Measurements from ENCODE around the gene YY2. TPM values are rescaled to one million over a fixed set of nuclear protein-coding genes. Genes with fewer than 3 reads are reported as not detected.

Gene YY2
- 1.6 TPM for total RNA-seq (ENCODE audit: unreplicated experiment)
- long read RNA-seq: 0 reads

DNA sequence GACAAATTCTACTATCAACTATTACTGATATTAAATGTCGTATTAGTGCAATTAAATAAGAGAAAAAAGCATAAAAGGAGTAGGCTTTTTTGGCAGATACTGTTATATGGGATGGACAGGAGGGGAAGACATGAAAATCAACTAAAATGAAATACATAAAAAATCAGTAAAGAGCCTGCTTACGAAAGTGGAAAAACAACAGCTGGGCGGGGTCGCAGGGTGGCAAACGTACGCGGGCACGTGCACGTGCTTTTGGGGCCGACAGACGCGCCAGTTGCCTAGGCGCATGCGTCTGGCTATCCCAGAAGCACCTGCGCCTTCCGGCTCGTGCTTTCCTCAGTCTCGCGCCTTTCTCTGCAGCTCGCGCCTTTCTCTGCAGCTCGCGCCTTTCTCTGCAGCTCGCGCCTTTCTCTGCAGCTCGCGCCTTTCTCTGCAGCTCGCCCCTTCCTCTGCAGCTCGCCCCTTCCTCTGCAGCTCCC lies at the start of gene YY2:
YY2 (plus strand) TSS at position 51 of the 479 bp plus-strand sequence. CDS start 498 bp downstream, outside the sequence.
- Mint-ChIP-seq H3K27me3 (ENCODE audit: unreplicated experiment) (peaks cover 2% of the 10 kb centered on the region), H3K27ac (ENCODE audit: unreplicated experiment) (no peak within 1 kb of the TSS), H3K4me3 (ENCODE audit: unreplicated experiment) (no peak within 1 kb of the TSS), H3K9me3 (ENCODE audit: unreplicated experiment) (no peaks in the 10 kb centered on the region), H3K4me1 (ENCODE audit: unreplicated experiment) (no peaks in the 10 kb centered on the region), H3K36me3 (ENCODE audit: low read depth, unreplicated experiment) (peaks cover 10% of the 10 kb centered on the region)
- no peak for TF ChIP-seq CTCF (IDR thresholded peaks at IDR 0.05; ENCODE audit: unreplicated experiment)
- no peak for DNase-seq (ENCODE audit: low spot score)

GRCh38 chrX:21806691-21807090 lies 49.1 kb upstream of the YY2 start:
- Mint-ChIP-seq H3K4me3 (ENCODE audit: unreplicated experiment) (no peak overlapping the region), H3K27me3 (ENCODE audit: unreplicated experiment) (no peaks in the 10 kb centered on the region), H3K4me1 (ENCODE audit: unreplicated experiment) (no peaks in the 10 kb centered on the region), H3K36me3 (ENCODE audit: low read depth, unreplicated experiment) (no peaks in the 10 kb centered on the region), H3K9me3 (ENCODE audit: unreplicated experiment) (no peaks in the 10 kb centered on the region), H3K27ac (ENCODE audit: unreplicated experiment) (no peak overlapping the region)
- TF ChIP-seq CTCF (IDR thresholded peaks at IDR 0.05; ENCODE audit: unreplicated experiment): no peak
- DNase-seq (ENCODE audit: low spot score): no peak

DNA sequence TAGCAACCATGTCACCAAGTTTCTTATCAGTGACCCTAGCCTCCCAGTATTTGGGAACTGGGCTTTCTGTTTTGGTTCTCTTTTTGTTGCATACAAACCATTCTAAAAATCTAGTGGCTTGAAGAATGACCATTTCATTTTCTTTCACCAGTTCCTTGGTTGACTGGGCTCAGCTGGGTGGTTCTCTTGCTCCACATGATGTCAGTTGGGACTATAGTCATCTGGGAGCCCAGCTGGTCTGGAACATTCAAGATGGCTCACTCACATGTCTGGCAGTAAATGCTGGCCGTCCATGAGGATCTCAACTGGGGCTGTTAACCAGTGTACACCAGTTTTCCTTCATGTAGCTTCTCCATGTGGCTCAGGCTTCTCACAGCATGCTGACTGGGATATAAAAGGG lies 44.0 kb upstream of the YY2 start:
- Mint-ChIP-seq H3K9me3 (ENCODE audit: unreplicated experiment) (no peaks in the 10 kb centered on the region), H3K4me3 (ENCODE audit: unreplicated experiment) (no peak overlapping the region), H3K4me1 (ENCODE audit: unreplicated experiment) (no peaks in the 10 kb centered on the region), H3K27me3 (ENCODE audit: unreplicated experiment) (no peaks in the 10 kb centered on the region), H3K36me3 (ENCODE audit: low read depth, unreplicated experiment) (no peaks in the 10 kb centered on the region), H3K27ac (ENCODE audit: unreplicated experiment) (no peak overlapping the region)
- TF ChIP-seq CTCF (IDR thresholded peaks at IDR 0.05; ENCODE audit: unreplicated experiment): no peak
- no peak for DNase-seq (ENCODE audit: low spot score)

- TF ChIP-seq CTCF (IDR thresholded peaks at IDR 0.05; ENCODE audit: unreplicated experiment): no peak
- H3K27ac Mint-ChIP-seq (ENCODE audit: unreplicated experiment): no peak overlapping the region
- H3K9me3 Mint-ChIP-seq (ENCODE audit: unreplicated experiment): no peaks in the 10 kb centered on the region
- no peak for DNase-seq (ENCODE audit: low spot score)
- H3K27me3 Mint-ChIP-seq (ENCODE audit: unreplicated experiment): no peaks in the 10 kb centered on the region
- no peaks in the 10 kb centered on the region for H3K4me1 Mint-ChIP-seq (ENCODE audit: unreplicated experiment)
- no peaks in the 10 kb centered on the region for H3K36me3 Mint-ChIP-seq (ENCODE audit: low read depth, unreplicated experiment)
- H3K4me3 Mint-ChIP-seq (ENCODE audit: unreplicated experiment): no peak overlapping the region
Observed at GRCh38 chrX:21812628-21813027, 43.2 kb upstream of the YY2 start.

GRCh38 chrX:21813612-21814368 lies 42.0 kb upstream of the YY2 start:
- H3K4me1 Mint-ChIP-seq (ENCODE audit: unreplicated experiment): no peaks in the 10 kb centered on the region
- no peak overlapping the region for H3K4me3 Mint-ChIP-seq (ENCODE audit: unreplicated experiment)
- no peak for TF ChIP-seq CTCF (IDR thresholded peaks at IDR 0.05; ENCODE audit: unreplicated experiment)
- no peaks in the 10 kb centered on the region for H3K27me3 Mint-ChIP-seq (ENCODE audit: unreplicated experiment)
- H3K36me3 Mint-ChIP-seq (ENCODE audit: low read depth, unreplicated experiment): no peaks in the 10 kb centered on the region
- no peak overlapping the region for H3K27ac Mint-ChIP-seq (ENCODE audit: unreplicated experiment)
- no peaks in the 10 kb centered on the region for H3K9me3 Mint-ChIP-seq (ENCODE audit: unreplicated experiment)
- DNase-seq (ENCODE audit: low spot score): no peak

Data from endothelial cell (in vitro differentiated cells).